Heart right ventricle (tissue), 16 donors: ENCODE data around the gene C1orf216. TPM values are rescaled to one million over a fixed set of nuclear protein-coding genes. Genes with fewer than 3 reads are reported as not detected.

Experiments
- ATAC-seq, 8 donors: fragments of 200-7000 bp; cut with Tn5 transposase; one replicate each; pipeline ENCODE4 v1.9.1; 2020; ENCODE audit warnings: mild to moderate bottlenecking in 8 of 8, moderate library complexity in 8 of 8, moderate number of reproducible peaks in 1 of 8
- DNase-seq, 2 donors: peaks; one replicate each; pipeline ENCODE4 v3.0.0-alpha.2; 2020
- H3K27ac ChIP-seq, 10 donors: fragments of 200-600 bp; sonication (generic) in 2 of 10; one replicate each; pipeline versions ENCODE4 v1.5.0 to v1.8.0; 2020 to 2022; ENCODE audit warnings: mild to moderate bottlenecking in 3 of 10
- H3K27me3 ChIP-seq, 7 donors: fragments of 200-600 bp; one replicate each; pipeline ENCODE4 v1.8.0; 2021 to 2022; ENCODE audit warnings: mild to moderate bottlenecking in 2 of 7
- H3K36me3 ChIP-seq, 9 donors: fragments of 200-600 bp; sonication (generic) in 1 of 9; one replicate each; pipeline versions ENCODE4 v1.5.0 to v1.8.0; 2020 to 2022; ENCODE audit warnings: mild to moderate bottlenecking in 2 of 9
- H3K4me1 ChIP-seq, 9 donors: fragments of 200-600 bp; sonication (generic) in 1 of 9; one replicate each; pipeline versions ENCODE4 v1.5.0 to v1.8.0; 2020 to 2022; ENCODE audit warnings: mild to moderate bottlenecking in 4 of 9
- H3K4me3 ChIP-seq, 10 donors: fragments of 200-600 bp; sonication (generic) in 2 of 10; one replicate each; pipeline versions ENCODE4 v1.5.0 to v1.8.0; 2020 to 2022; ENCODE audit warnings: mild to moderate bottlenecking in 7 of 10, moderate library complexity in 2 of 10
- H3K9me3 ChIP-seq, 11 donors: fragments of 200-600 bp in 10 of 11; sonication (generic) in 2 of 11; one replicate each; pipeline versions ENCODE4 v1.5.0 to v1.8.0; 2013 to 2022; ENCODE audit warnings: mild to moderate bottlenecking in 2 of 11, control low read depth in 1 of 11, moderate library complexity in 1 of 11
- WGBS, 2 donors: extraction: QIAGEN DNeasy Blood & Tissue Kit; methylation state at CpG; one replicate each; pipeline ENCODE4 v1.1.7; 2013; ENCODE audit warnings: inconsistent platforms in 1 of 2; 5-methylcytosine and 5-hydroxymethylcytosine counted together
- intact Hi-C, 10 donors: fragments of 100-400 bp; cut with DNase I; formaldehyde crosslinking; loops; one replicate each; pipeline versions ENCODE4 v1.11.1 to v1.14.2; 2022
- polyA plus RNA-seq, 2 donors: library from polyadenylated mRNA; stranded (reverse); fragments of 200-250 nt; gene quantifications; one replicate each; pipeline ENCODE4 v1.2.3, GENCODE V29; 2013
- total RNA-seq, 10 donors: library from RNA; stranded (reverse); fragmentation: NEBNext Ultra II Directional in 3 of 10; extraction: Animal tissue kit (Norgen Biotek cat#: 25700) in 3 of 10; gene quantifications; one replicate each; pipeline versions ENCODE4 v1.2.1 to v1.2.4, GENCODE V29; 2021 to 2023
- TF ChIP-seq, protein P1 (sequence below), 9 donors: fragments of 200-600 bp; sonication (generic) in 2 of 9; IDR thresholded peaks; one replicate each; pipeline versions ENCODE4 v1.5.0 to v1.8.0; 2021 to 2022; ENCODE audit warnings: antibody characterized with exemption in 9 of 9, mild to moderate bottlenecking in 5 of 9, moderate library complexity in 1 of 9
- donor health status: Arrhythmogenic right ventricular cardiomyopathy.
- donor health status: ischemic (EF 13 %, LVEDD 7.1; RV severe dilation, severe dysfunction).
- donor health status: healthy with polysubstance abuse.
- donor health status: DM: no; HTN: yes; CAD: no.
- donor health status: DM: no; HTN: no; CAD: no.
- donor health status: ischemic (EF 25% LVEDD 6.9; RV normal size, moderate dysfunction).
- donor health status: ischemic (EF 25% LVEDD 5.7; RV mildly dilated, moderate dysfunction).
- donor health status: healthy.
- donor health status: DM: yes; HTN: yes; CAD: no.
- donor health status: Ischemic cardiomyopathy.
- donor health status: ischemic (EF 35%, LVEDD 5.7; RV mildly dilated, moderate dysfunction).
- donor health status: nonischemic (EF 11% LVEDD 7.7; RV severe dilation, severe dysfunction).
- donor health status: DM: yes; HTN: yes; CAD: no.
- donor health status: PGD.
- donor health status: ischemic (EF 29% LVEDD 5.4; RV normal size, mild dysfunction).
- donor health status: nonischemic (EF 23%, LVEDD 6.1; RV moderate dilation, normal function).

C1orf216 gene
- total and polyA plus RNA-seq, 12 donors, result 4.6 to 13.3 (median 9.3) TPM

DNA sequence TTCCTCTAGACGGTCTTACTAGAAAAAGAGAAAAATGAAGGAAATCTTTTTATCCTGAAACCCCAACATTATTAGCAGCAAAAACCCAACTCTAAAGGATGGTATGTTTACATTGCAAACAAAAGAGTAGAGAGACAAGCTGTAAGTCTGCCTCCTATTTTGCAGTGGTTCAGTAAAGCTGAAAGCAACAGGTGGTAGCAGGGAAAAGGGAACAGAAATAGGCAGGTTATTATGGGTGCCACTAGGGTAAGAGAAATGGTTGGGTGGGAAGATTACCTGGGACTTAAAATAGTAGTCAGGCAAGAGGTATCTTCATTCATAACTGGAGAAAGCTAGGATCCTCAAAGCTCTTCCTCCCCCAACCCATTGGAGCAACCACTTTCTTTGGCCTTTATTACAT lies 37.4 kb upstream of the C1orf216 start:
- Histone ChIP-seq H3K4me3 (no peak overlapping the region), H3K27me3 (no peaks in the 10 kb centered on the region), H3K4me1 (no peaks in the 10 kb centered on the region), H3K9me3 (no peaks in the 10 kb centered on the region), H3K36me3 (peaks cover 0 to 7% (median 0%) of the 10 kb centered on the region in 9 donors), H3K27ac (no peak overlapping the region)
- DNase-seq (no peak), ATAC-seq (no peak)
- TF ChIP-seq, protein P1, sequence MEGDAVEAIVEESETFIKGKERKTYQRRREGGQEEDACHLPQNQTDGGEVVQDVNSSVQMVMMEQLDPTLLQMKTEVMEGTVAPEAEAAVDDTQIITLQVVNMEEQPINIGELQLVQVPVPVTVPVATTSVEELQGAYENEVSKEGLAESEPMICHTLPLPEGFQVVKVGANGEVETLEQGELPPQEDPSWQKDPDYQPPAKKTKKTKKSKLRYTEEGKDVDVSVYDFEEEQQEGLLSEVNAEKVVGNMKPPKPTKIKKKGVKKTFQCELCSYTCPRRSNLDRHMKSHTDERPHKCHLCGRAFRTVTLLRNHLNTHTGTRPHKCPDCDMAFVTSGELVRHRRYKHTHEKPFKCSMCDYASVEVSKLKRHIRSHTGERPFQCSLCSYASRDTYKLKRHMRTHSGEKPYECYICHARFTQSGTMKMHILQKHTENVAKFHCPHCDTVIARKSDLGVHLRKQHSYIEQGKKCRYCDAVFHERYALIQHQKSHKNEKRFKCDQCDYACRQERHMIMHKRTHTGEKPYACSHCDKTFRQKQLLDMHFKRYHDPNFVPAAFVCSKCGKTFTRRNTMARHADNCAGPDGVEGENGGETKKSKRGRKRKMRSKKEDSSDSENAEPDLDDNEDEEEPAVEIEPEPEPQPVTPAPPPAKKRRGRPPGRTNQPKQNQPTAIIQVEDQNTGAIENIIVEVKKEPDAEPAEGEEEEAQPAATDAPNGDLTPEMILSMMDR (IDR thresholded peaks at IDR 0.05), result no peak
- intact Hi-C loops, result no loop called here
- WGBS, 2 donors, result 95 to 97% methylated on average over 1 of the region's 1 CpG

DNA sequence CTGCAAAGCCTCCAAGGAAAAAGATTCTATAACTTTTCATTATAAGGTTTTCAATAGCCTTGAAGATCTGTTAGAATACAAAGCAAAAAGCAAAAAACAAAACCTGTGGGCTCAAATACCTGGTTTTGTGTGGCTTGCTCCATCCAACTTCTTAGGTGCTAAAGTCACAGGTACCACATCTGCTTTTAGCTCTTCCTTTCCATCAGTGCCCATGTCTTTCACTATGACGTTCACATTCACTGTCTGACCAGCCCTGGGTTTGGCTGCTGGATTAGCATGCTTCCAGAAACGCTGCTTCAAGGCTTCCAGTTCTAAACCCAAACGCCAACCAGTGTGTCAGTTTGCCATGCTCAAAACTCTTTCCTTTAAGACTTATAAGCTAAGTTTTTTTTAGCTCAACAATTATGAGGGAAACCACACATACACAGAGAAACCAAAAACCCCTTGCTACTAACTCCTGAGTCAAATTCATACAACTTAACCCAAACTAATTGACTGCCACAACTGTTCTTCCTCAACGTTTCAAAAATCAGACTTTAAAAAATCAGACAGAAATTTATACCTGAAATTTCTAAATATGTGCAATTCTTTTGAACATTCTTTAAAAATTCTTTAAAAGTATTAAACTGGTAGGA lies 35.1 kb upstream of the C1orf216 start:
- ATAC-seq (no peak), DNase-seq (no peak)
- H3K27ac ChIP-seq, result no peak overlapping the region
- peaks cover 0 to 10% (median 0%) of the 10 kb centered on the region in 9 donors for H3K36me3 ChIP-seq
- TF ChIP-seq, protein P1 (IDR thresholded peaks at IDR 0.05), result no peak
- no peak overlapping the region for H3K4me3 ChIP-seq
- intact Hi-C loops, result no loop called here
- H3K9me3 ChIP-seq, result no peaks in the 10 kb centered on the region
- H3K27me3 ChIP-seq, result no peaks in the 10 kb centered on the region
- WGBS, 2 donors, result 83 to 91% methylated on average over 4 of the region's 4 CpGs
- H3K4me1 ChIP-seq, result no peaks in the 10 kb centered on the region

DNA sequence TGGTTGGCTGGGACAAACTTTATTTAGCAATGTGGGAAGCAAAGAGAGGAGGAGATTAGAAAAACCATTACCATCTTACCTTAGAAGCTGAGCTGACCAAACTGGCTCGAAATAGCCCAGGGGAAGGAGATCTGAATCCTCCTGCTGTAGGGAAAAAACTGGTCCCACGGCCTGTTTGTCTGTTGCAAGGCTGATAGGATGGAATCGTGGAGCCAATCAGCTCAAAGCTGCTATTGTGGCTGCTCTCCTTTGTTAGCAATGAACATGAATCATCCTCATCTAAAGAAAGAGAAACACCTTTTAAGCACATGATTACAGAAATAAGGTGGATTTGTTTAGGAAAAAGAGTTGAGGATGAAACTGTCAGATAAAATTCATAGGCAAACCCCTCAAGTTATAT lies 29.6 kb upstream of the C1orf216 start:
- Histone ChIP-seq H3K9me3 (no peaks in the 10 kb centered on the region), H3K4me1 (no peaks in the 10 kb centered on the region), H3K27me3 (no peaks in the 10 kb centered on the region), H3K36me3 (peaks cover 0 to 36% (median 0%) of the 10 kb centered on the region in 9 donors), H3K4me3 (no peak overlapping the region), H3K27ac (no peak overlapping the region)
- ATAC-seq (no peak), DNase-seq (no peak)
- WGBS, 2 donors, result 75 to 86% methylated on average over 3 of the region's 3 CpGs
- TF ChIP-seq, protein P1 (IDR thresholded peaks at IDR 0.05), result no peak
- intact Hi-C loops, result no loop called here

DNA sequence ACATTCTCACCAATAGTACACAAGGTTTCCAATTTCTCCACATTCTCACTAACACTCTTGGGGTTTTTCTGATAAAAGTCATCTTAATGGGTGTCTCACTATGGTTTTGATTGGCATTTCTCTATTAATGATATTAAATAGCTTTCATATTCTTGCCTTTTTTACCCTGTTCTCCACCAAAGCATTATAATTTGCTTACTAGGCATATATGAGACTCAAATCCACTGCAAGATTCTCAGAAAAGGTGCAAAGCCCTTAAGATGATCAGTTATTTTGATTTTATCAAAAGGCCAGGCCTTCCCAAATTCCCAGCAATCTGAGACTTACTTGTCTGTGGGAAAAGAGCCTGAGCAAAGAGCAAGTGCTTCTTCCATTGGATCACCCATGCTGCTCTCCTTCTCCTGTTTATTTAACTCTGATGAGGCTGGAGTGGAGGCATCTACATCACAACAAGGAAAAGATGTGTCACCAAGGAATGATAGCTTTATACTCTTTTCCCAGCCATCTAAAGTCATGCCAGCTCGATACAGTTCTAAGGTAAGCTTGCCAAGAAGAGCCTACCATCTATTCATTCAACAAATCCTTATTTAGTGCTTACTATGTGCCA lies 26.5 kb upstream of the C1orf216 start:
- intact Hi-C loops, result no loop called here
- H3K27ac ChIP-seq, result no peak overlapping the region

More for the DNA sequence above, 26.5 kb upstream of the C1orf216 start:
- no peak for DNase-seq
- ATAC-seq, result no peak
- H3K4me3 ChIP-seq, result no peak overlapping the region
- H3K27me3 ChIP-seq, result no peaks in the 10 kb centered on the region
- WGBS, 2 donors, result 91 to 97% methylated on average over 1 of the region's 1 CpG
- peaks cover 0 to 47% (median 0%) of the 10 kb centered on the region in 9 donors for H3K36me3 ChIP-seq
- H3K9me3 ChIP-seq, result no peaks in the 10 kb centered on the region
- no peaks in the 10 kb centered on the region for H3K4me1 ChIP-seq
- TF ChIP-seq, protein P1 (IDR thresholded peaks at IDR 0.05), result no peak
